Stimulated activated CD8-positive, alpha-beta memory T cell treated with anti-CD3 and anti-CD28 coated beads, Interleukin-12 subunit alpha, Interleukin-12 subunit beta, amount 100 ng/mL, for 24 hours (primary cell): ENCODE results near the gene STK16.
"Not testable (repeated sequence)": the region's sequence is repeated elsewhere in the genome, so short reads cannot be mapped to it uniquely, and the experiment has no call there.

Experiments used
- DNase-seq: peaks from one replicate; pipeline ENCODE4 v3.0.0-alpha.2; 2020; ENCODE audit errors: extremely low read depth

Gene STK16

DNA sequence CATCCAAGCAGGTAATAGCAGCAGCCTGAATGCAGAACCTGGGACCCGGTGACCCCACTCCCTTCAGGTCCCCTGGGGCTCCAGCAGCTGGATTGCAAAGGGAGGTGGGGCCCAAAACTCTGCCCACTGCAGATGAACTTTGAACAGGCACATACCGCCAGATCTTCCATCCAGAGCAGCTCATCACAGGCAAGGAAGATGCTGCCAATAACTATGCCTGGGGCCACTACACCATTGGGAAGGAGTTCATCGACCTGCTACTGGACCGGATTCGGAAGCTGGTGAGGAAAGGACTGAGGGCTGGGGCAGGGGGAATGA is 24.7 kb downstream of the STK16 start:
- DNase-seq = no peak

- no peak for DNase-seq
Measured at GRCh38 chr2:219271021-219271420, 25.7 kb downstream of the STK16 start.

GRCh38 chr2:219272356-219272755 is 27.1 kb downstream of the STK16 start:
- no peak for DNase-seq

GRCh38 chr2:219272995-219273394 is 27.7 kb downstream of the STK16 start:
- no peak for DNase-seq

DNA sequence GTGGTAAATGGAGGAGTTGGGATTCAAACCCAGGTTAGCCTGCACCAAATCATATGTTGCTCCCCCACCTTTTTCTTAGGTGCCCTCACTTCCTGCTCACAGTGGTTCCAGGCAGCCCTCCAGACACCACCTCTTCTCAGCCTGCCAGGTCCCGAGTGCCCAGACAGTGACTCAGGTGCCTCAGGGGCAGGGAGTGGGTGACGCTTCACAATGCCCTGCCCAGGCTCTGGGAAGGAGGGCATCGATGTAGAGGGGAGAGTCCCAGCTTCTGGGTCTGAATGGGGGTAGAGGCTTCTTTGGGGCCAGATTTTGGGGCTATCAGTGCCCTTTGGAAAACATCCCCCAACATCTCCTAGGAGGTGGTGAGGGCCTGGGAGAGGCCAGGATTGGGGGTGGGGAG is 28.7 kb downstream of the STK16 start:
- no peak for DNase-seq

GRCh38 chr2:219274361-219274921 is 29.2 kb downstream of the STK16 start:
- DNase-seq = no peak

- DNase-seq = no peak
Measured at GRCh38 chr2:219277703-219278654, 32.7 kb downstream of the STK16 start.

- no peak for DNase-seq
Measured at GRCh38 chr2:219278655-219279150, 33.4 kb downstream of the STK16 start.

GRCh38 chr2:219279151-219279915 is 34.1 kb downstream of the STK16 start, which contains the start of gene DNAJB2:
Gene DNAJB2, plus strand, starts transcription at chr2:219279366. Its CDS starts 468 bp downstream, at chr2:219279834.
- peak; percentile 98 for DNase-seq

DNA sequence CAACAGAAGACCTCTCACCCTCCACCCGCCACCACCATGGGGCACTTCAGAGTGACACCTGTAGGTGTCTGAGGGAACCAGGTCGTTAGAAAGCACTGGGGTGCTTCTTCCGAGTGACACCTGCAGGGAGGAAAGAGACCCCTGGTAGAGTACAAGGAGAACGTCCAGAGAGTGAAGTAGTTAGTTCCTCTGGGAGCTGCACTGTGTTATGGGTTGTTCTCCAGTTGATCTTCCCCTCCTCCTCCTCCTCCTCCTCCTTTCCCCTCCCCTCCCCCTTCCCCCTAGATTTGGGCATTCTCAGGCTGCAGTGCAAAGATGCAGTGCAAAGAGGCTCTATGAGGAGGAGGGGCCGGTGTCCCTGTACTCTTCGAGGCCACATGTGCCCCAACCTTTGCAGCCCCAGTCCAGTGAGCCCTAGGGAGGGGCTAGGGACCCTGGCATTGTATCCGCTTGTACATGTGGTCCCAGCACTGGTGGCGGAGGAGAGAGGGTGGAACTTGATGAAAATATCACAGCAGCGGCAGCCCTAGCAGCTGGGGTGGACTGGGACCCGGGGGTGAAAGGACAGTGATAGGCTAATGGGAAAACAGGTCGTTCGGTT is 34.7 kb downstream of the STK16 start:
- no peak for DNase-seq

- no peak for DNase-seq
Measured at GRCh38 chr2:219280651-219281050, 35.4 kb downstream of the STK16 start.

GRCh38 chr2:219281588-219281987 is 36.3 kb downstream of the STK16 start:
- no peak for DNase-seq

DNA sequence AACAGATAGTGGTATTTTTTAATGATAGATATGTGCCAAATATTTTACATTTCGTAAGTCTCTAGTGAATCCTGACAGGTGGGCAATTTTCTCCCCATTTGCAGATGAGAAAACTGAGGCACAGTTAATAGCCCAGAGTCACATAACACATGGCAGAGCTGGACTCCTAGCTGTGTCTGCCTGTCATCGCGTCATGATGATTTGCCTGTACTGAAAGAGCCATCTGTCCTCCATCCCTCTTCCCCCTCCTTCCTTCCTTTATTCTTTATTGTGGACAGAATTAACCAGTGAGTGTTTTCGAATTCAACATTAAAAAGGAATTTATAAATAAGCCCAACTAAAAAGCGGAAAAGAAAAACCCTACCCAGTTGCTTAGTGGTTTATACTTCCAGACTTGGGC is 37.1 kb downstream of the STK16 start:
- DNase-seq = no peak

- no peak for DNase-seq
Measured at GRCh38 chr2:219282943-219283581, 37.8 kb downstream of the STK16 start.

DNA sequence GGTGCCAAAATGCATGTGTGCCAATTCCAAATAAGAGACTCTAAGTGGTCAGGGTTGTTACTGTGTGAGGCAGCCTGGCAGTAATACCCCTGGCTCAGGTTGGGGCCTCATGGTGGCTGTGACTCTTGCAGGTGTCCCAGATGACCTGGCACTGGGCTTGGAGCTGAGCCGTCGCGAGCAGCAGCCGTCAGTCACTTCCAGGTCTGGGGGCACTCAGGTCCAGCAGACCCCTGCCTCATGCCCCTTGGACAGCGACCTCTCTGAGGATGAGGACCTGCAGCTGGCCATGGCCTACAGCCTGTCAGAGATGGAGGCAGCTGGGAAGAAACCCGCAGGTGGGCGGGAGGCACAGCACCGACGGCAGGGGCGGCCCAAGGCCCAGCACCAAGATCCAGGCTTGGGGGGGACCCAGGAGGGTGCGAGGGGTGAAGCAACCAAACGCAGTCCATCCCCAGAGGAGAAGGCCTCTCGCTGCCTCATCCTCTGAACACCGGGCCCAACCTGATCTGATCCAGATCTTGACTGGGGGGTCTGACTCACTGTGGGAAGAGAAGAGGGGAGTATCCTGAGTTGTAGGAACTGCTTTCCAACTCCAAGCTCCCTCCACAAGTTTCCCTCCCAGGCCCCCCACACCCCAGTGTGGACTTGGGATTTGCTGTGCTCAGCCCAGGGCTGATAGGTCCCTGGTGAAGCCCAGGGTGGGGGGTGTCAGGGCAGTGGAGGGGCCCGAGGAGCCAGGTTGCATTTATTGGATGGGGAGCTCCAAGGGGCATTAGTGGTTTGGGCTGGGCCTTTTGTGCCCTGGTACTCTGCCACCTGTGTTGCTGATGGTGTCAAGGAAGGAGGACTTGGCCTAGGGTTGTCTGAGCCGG is 39.5 kb downstream of the STK16 start:
- DNase-seq = no peak

GRCh38 chr2:219285373-219285735 is 40.1 kb downstream of the STK16 start:
- no peak for DNase-seq

DNA sequence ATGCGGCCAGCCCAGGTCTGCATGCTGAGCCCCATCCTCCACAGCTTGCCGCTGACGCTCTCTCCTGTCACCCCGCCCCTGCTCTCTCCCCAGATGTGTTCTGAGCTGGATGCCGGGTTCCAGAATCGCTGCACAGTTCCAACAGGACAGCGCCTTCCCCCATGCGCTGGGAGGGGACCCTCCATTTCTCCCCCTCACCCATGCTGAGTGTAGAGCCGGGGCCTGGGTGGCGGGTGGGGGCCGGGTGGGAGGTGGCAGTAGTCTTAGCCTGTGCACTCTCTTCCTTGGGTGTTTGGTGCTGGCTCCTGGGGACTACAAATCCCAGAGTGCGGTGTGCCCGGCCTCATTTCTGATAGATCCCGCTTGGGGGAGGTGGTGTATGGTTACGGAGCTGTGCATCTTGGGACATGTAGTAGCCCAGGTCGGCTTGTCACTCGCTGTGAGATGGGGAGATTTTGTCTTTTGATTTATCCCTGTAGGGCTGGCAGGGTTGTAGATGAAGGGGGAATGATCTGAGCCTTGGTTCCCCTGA is 40.7 kb downstream of the STK16 start:
- no peak for DNase-seq

GRCh38 chr2:219286436-219287115 is 41.3 kb downstream of the STK16 start:
- no peak for DNase-seq

GRCh38 chr2:219287116-219287440 is 41.8 kb downstream of the STK16 start:
- DNase-seq = not testable (repeated sequence)
